Measurements from ENCODE around the gene MAML3. TPM values are rescaled to one million over a fixed set of nuclear protein-coding genes. Genes with fewer than 3 reads are reported as not detected.

MAML3 gene
- total RNA-seq, 1 experiment from 2014 or later: 0.43 TPM

DNA sequence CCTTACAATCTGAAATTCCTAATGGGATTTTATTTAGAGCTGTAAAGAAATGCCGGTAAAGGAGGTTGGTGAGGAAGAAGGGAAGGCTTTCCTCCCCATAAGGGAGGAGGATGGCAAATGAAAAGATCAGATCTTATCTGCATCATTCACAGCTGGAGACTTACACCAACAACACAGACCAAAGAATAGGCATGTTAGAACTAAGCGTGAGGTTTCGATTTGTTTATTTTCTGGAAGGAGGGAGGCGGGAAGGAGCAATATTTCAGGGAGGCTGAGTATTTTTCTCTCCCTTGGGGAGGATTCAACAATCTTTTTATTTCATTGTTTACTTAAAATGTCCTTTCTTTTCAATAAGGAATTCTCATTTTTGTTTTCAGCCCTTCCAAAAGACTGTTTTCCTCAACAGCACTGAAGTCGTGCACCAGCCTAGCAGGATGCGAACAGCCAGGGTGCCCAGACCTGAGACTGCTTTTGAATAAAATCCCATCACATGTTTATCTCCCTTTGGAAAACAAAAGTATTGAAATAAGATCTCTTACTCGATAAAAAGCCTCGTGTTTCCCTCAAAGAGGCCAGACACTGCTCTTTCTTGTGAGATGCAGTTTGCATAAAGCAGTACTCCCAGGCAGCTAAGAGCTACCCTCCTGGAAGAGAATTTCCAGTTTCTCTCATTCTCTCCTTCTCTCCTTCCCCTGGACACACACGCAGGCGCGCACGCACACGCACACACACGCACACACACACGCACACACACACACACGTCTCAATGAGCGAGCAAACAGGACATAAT is 252.3 kb downstream of the MAML3 start:
- DNase-seq (ENCODE audit: low spot score): peak; percentile 38

DNA sequence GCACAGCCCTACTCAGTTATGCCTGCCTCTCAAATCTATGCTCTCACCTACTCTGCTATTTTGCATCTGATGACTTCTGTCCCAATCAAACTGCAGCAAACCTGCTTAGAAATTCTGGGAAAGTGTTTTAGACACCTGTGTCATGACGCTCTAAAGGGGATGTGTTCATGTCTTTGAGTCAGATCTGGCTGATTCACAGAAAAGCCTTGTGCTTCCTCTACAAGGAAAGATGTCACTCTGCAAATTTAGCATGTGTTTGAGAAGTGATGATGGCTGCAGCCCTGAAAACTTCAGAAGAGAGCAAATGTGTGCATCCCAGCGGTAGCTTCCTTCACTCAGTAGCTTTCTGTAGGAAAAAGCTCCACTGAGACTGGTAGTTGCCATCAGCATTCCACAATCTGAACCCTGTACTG is 253.0 kb downstream of the MAML3 start:
- no peak for DNase-seq (ENCODE audit: low spot score)

DNA sequence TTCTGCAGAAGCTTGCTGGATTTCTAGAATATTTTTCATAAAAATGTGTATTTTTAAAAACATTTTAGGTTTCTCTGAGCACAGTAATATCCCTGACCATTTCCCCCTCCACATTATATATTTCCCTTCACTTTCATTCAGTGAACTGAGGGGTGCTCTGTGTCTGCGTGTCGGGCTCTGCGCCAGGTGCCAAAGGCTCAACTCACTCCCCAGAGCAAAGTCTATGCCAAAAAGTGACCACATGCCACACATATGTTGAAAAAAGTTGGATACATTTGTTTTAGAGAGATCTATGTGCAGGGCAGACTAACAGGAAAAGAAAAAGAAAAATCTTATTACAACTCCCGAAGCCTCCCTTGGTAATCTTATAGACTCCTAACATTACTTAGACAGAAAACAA is 254.6 kb downstream of the MAML3 start:
- DNase-seq (ENCODE audit: low spot score): no peak

GRCh38 chr4:139898293-139898692 is 255.7 kb downstream of the MAML3 start:
- no peak for DNase-seq (ENCODE audit: low spot score)

DNA sequence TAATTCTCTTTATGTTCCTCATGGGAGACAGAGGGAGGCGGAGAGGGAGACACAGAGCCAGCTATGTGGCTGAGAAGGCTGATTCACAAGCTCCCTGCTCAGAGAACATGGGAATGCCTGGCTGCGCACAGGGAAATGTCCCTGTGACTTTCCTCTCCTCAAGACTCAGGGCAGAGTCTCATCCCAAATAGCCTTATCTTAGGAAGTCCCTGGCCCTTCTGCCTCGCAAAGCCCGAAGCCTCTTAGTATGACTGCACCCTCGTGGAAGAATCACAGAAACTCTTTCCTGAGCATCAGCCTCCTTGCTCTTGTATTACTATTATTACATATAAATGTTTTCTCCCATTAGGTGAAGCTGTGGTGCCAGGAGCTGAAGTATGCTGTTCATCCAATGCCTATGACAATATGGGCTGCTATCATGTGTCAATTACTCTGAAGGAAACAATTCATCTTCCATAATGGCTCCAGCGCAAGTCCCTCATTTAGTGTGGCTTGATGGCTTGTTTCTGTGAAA is 257.8 kb downstream of the MAML3 start:
- DNase-seq (ENCODE audit: low spot score): no peak

DNA sequence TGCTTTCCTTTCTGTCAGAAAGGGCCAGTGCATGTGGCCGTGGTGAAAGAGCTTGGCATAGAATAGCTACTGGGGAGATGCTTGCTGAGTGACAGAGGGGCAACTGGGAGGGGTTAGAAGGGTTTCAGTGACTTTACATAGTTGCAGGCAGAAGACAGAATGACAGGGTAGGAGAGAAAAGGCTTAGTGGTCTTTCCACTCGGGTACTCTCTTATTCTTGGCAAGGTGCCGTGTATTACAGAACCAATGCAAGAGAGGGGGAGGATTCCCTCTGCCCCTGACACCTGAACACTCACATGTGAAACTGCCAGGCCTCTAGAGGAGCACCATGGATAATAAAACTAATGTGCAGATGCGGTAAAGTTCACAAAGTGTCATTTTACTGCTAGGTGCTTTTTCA is 260.2 kb downstream of the MAML3 start:
- no peak for DNase-seq (ENCODE audit: low spot score)

GRCh38 chr4:139892973-139893736 is 260.8 kb downstream of the MAML3 start:
- no peak for DNase-seq (ENCODE audit: low spot score)

- no peak for DNase-seq (ENCODE audit: low spot score)
Observed at GRCh38 chr4:139890816-139891215, 263.2 kb downstream of the MAML3 start.

- DNase-seq (ENCODE audit: low spot score): no peak
Observed at GRCh38 chr4:139889901-139890300, 264.1 kb downstream of the MAML3 start.

GRCh38 chr4:139889264-139889663 is 264.7 kb downstream of the MAML3 start:
- no peak for DNase-seq (ENCODE audit: low spot score)

GRCh38 chr4:139887962-139888735 is 265.8 kb downstream of the MAML3 start:
- DNase-seq (ENCODE audit: low spot score): no peak

- no peak for DNase-seq (ENCODE audit: low spot score)
Observed at GRCh38 chr4:139887376-139887802, 266.6 kb downstream of the MAML3 start.

GRCh38 chr4:139886798-139887197 is 267.2 kb downstream of the MAML3 start:
- DNase-seq (ENCODE audit: low spot score): no peak

DNA sequence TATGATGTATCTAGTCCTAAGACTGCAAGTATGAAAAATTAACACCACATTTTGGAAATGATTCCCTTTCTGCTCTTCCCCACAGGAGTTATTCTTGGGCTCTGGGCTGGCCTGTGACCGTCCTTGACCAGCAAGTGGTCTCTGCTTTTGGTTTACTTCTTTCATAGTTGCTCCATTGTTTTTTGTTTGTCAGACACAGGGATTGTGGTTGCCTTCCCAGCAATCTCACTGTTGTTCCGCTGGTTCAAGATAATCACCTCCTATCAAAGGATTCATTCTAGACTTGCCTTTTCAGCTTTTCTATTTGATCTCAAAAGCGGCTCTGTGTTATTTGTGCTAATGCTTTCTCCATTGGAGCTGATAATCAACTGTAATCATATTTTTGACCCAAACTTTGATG is 269.5 kb downstream of the MAML3 start:
- no peak for DNase-seq (ENCODE audit: low spot score)

- DNase-seq (ENCODE audit: low spot score): no peak
Observed at GRCh38 chr4:139880841-139881240, 273.1 kb downstream of the MAML3 start.

DNA sequence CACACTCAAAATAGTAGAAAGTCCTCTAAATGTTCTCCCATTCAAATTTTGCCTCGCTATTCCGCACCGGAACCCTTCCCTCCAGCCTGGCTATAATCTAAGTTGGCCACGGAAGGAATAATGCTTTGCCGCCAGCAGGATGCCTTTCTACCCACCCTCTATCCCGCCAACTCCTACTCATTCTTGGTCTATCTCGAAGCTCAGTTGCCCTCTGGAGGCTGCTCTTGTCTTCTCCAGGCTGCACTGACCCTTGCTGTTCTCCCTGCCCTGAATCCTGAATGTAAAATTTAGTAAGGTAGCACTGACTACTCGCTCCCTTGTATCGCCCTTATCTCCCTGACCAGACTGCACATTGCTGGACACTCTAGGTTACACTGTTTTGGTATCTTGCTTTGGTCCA is 275.9 kb downstream of the MAML3 start:
- DNase-seq (ENCODE audit: low spot score): no peak

DNA sequence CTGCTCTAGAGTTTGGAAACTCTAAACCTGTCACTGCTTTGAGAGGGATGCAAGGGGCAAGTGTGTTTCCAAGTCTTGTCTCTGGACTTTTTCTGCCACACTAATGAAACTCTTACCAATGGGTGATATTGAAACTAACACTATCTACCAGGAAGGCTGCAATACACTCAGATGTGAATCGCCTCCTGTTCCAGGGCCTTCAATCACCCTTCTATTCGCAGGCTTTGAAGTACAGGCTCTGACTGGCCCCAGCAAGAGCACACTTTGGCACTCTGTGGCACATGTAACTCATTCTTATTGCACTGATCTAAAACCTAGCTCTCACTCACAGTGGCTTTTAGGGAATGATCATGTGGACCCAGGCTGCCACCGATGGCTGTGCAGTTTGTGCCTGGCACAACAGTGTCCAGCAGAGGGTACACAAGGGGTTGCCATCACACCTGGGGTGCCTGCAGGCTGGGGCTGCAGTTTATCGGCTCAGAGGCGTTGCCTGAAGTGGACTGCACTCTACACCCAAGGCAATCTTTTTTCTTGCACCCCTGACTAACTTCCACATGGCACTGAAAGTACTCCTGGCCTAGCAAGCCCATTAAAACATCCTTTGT is 277.5 kb downstream of the MAML3 start:
- DNase-seq (ENCODE audit: low spot score): no peak

DNA sequence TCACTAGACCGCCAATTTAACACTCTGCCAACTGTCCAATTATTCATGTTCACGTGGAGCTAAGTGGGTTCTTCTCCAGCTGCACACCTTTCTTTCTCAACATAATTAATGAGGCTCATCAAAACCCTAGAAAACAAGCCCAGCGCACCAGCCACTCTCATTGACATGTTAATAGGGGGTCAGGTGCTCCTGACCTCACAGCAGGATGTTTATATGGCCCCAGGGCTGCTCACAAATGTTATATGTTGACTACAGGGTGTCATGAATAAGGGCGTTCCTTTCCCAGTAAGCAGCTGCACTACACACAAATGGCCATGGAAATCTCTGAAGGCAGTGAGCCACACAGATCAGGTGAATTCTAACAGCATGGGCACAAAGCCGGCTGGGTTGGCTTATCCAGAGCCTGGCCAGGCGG is 278.6 kb downstream of the MAML3 start:
- no peak for DNase-seq (ENCODE audit: low spot score)

GRCh38 chr4:139873111-139873860 is 280.7 kb downstream of the MAML3 start:
- DNase-seq (ENCODE audit: low spot score): no peak

GRCh38 chr4:139872274-139872673 is 281.7 kb downstream of the MAML3 start:
- DNase-seq (ENCODE audit: low spot score): peak; percentile 63

DNA sequence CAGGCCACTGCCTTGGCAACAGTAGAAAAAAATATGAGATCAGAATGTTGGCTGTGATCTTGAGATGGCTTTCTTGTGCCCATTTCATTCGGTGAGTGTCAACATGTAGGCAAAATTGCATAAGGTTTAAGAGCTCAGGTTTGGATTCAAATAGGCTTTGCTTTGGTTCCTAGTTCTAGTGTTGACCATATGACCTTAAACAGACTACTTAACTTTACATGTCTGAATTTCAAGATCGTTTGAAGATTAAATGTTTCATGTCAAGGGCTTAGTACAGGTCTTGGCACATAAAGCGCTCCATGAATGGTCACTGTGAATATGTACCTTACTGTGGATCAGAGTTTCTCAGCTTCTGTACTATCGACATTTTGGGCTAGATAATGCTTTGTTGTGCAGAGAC is 284.2 kb downstream of the MAML3 start:
- DNase-seq (ENCODE audit: low spot score): no peak
